HepG2 (cell line): ENCODE data around the gene MYLK2.

Experiments used
- CTCF ChIP-seq: sonication (generic); formaldehyde crosslinking; IDR thresholded peaks from 2 replicates; pipeline ENCODE4 v1.5.0; 2020; ENCODE audit warnings: mild to moderate bottlenecking, missing genetic modification reagents, moderate library complexity
- EED ChIP-seq: sonication (generic); formaldehyde crosslinking; IDR thresholded peaks from 2 replicates; pipeline ENCODE4 v1.5.0; 2020; ENCODE audit warnings: mild to moderate bottlenecking, missing genetic modification reagents
- KDM5B ChIP-seq: sonication (generic); formaldehyde crosslinking; IDR thresholded peaks from 2 replicates; pipeline ENCODE4 v1.4.0; 2020; ENCODE audit warnings: missing genetic modification reagents, mild to moderate bottlenecking, borderline replicate concordance
- KLF12 ChIP-seq: sonication (generic); formaldehyde crosslinking; IDR thresholded peaks from 2 replicates; pipeline ENCODE4 v1.4.0; 2020; ENCODE audit warnings: missing genetic modification reagents, borderline replicate concordance
- MAZ ChIP-seq, 2 experiments: sonication (generic) in 1 of 2; formaldehyde crosslinking in 1 of 2; IDR thresholded peaks; 2 replicates each; pipeline versions ENCODE4 v1.5.0 to v1.6.1; 2012 to 2020; ENCODE audit warnings: low read depth in 2 of 2, mild to moderate bottlenecking in 2 of 2, borderline replicate concordance in 1 of 2, improper control_type of control experiment in 1 of 2, low read length in 1 of 2, missing genetic modification reagents in 1 of 2, moderate library complexity in 1 of 2
- POLR2AphosphoS5 ChIP-seq: IDR thresholded peaks from 2 replicates; pipeline ENCODE4 v1.6.1; 2012; ENCODE audit warnings: low read depth, low read length
- RELA ChIP-seq: sonication (generic); formaldehyde crosslinking; IDR thresholded peaks from 2 replicates; pipeline ENCODE4 v1.4.0; 2020; ENCODE audit warnings: missing genetic modification reagents
- REST ChIP-seq, 2 experiments: IDR thresholded peaks; 2 replicates each; pipeline ENCODE4 v1.6.1; 2011 to 2012; ENCODE audit warnings: low read length in 2 of 2, borderline replicate concordance in 1 of 2, low read depth in 1 of 2, mild to moderate bottlenecking in 1 of 2, moderate library complexity in 1 of 2
- SIX1 ChIP-seq: sonication (generic); formaldehyde crosslinking; IDR thresholded peaks from 2 replicates; pipeline ENCODE4 v1.4.0; 2020; ENCODE audit warnings: missing genetic modification reagents, borderline replicate concordance
- TCF7L2 ChIP-seq: IDR thresholded peaks from 2 replicates; pipeline ENCODE4 v1.6.1; 2011; ENCODE audit warnings: mild to moderate bottlenecking, low read depth, low read length, moderate library complexity
- TEAD3 ChIP-seq: optimal IDR thresholded peaks from 2 replicates; pipeline ENCODE3; 2016; ENCODE audit warnings: borderline replicate concordance
- TMF1 ChIP-seq: sonication (generic); formaldehyde crosslinking; IDR thresholded peaks from 2 replicates; pipeline ENCODE4 v1.8.1; 2022; ENCODE audit warnings: low read depth, missing genetic modification reagents
- ZNF124 ChIP-seq: sonication (generic); formaldehyde crosslinking; IDR thresholded peaks from 2 replicates; pipeline ENCODE4 v1.4.0; 2020; ENCODE audit warnings: missing genetic modification reagents
- ZNF615 ChIP-seq: sonication (generic); formaldehyde crosslinking; IDR thresholded peaks from 2 replicates; pipeline ENCODE4 v1.5.0; 2020; ENCODE audit warnings: mild to moderate bottlenecking, missing genetic modification reagents, borderline replicate concordance

GRCh38 chr20:31808481-31808880, 10.7 kb upstream of the MYLK2 start:
- no peak for TF ChIP-seq POLR2AphosphoS5
- TF ChIP-seq TEAD3 (CRISPR knock-in tag) = no peak
- TF ChIP-seq CTCF (CRISPR knock-in tag) = no peak
- TF ChIP-seq ZNF124 = no peak
- TF ChIP-seq EED (CRISPR knock-in tag) = no peak
- TF ChIP-seq ZNF615 (CRISPR knock-in tag) = no peak
- no peak for TF ChIP-seq KDM5B (CRISPR knock-in tag)
- TF ChIP-seq RELA = no peak
- TF ChIP-seq TCF7L2 = no peak
- no peak for TF ChIP-seq MAZ (IDR thresholded peaks at IDR 0.05; ENCODE audit: borderline replicate concordance, low read depth, low read length)
- TF ChIP-seq MAZ (CRISPR knock-in tag; IDR thresholded peaks at IDR 0.05; ENCODE audit: low read depth) = no peak
- no peak for TF ChIP-seq KLF12 (CRISPR knock-in tag)
- no peak for TF ChIP-seq SIX1 (CRISPR knock-in tag)
- TF ChIP-seq REST (IDR thresholded peaks at IDR 0.05; ENCODE audit: borderline replicate concordance in 1 of 2, low read depth in 1 of 2, low read length in 2 of 2) = no peak
- no peak for TF ChIP-seq TMF1 (CRISPR knock-in tag)
